ENCODE data around the gene TFIP11.

TFIP11 gene

DNA sequence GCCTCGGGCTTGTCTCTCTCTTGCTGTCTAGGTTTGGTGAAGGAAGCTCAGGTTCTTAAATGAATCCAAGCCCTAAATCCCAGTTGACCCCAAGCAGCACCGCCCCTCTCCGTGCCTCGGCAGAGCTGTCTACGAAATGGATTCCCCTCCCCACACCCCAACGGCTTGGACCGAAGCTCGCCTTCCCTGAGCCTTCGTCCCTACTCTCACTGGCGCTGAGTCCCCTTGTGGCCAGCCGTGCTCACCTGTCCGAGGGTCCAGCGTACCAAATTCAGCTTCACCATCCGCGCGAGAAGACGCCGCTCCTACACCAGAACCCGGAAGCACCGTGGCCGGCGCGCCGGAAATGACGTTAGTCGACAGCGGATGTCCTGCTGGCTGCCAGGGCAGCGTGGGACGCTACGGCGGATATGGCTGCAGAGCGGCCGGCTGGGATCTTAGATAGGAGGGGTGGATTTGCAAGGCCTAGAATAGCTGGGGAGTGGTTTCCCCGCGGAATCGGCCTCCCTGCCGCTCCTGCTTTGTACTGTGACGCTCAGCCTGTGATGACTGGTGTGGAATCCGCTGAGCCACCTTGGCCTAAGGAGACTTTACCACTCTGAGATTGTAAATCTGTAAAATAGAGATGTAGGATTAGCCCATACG lies at the start of gene TFIP11:
TSS of gene TFIP11 (minus strand) at position 325 of the 645 bp plus-strand sequence. CDS start 2,201 bp downstream, outside the sequence.
- H3K27me3 Mint-ChIP-seq = no peaks in the 10 kb centered on the region
- peak within 1 kb of the TSS; percentile 97 to 99 for H3K27ac Mint-ChIP-seq
- H3K9me3 Mint-ChIP-seq = no peaks in the 10 kb centered on the region
- peaks cover 54% of the 10 kb centered on the region for H3K4me1 Mint-ChIP-seq
- ATAC-seq = peak; percentile 99
- DNase-seq = peak; percentile 83 to 88
- H3K4me3 Mint-ChIP-seq = peak within 1 kb of the TSS; percentile 98 to 100

GRCh38 chr22:26561756-26562417 lies 49.6 kb upstream of the TFIP11 start:
- H3K4me1 Mint-ChIP-seq = peaks cover 84% of the 10 kb centered on the region
- no peaks in the 10 kb centered on the region for H3K27me3 Mint-ChIP-seq
- no peak for DNase-seq
- ATAC-seq = no peak
- no peaks in the 10 kb centered on the region for H3K9me3 Mint-ChIP-seq
- no peak overlapping the region for H3K4me3 Mint-ChIP-seq
- H3K27ac Mint-ChIP-seq = peak overlapping the region in 1 of 2 donors; percentile 63

DNA sequence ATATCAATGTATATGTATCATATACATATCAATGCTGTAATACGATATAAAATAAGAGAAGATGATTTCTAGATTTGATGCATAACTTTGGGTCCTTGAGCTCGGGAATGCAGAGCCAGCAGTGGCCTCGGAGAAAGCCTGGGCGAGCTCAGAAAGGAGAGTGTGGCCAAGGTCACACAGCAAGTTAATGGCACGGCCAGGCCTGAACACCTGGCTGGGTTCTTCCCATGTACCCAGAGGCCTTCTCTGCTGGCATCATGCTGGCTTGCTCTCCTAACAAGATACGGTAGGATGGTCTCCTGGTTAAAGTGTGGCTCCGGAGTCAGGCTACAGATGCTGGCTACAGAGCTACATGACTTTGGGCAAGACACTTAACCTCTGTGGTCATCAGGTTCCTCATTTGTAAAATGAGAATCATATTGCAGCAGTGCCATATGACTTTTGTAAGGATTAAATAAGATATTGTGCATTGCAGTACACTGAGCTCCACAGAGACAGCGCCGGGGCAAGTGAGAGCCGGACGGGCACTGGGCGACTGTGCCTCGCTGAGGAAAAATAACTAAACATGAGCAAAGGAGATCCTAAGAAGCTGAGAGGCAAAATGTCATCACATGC lies 47.8 kb upstream of the TFIP11 start:
- ATAC-seq = no peak
- H3K27ac Mint-ChIP-seq = peak overlapping the region; percentile 22 to 42

DNA sequence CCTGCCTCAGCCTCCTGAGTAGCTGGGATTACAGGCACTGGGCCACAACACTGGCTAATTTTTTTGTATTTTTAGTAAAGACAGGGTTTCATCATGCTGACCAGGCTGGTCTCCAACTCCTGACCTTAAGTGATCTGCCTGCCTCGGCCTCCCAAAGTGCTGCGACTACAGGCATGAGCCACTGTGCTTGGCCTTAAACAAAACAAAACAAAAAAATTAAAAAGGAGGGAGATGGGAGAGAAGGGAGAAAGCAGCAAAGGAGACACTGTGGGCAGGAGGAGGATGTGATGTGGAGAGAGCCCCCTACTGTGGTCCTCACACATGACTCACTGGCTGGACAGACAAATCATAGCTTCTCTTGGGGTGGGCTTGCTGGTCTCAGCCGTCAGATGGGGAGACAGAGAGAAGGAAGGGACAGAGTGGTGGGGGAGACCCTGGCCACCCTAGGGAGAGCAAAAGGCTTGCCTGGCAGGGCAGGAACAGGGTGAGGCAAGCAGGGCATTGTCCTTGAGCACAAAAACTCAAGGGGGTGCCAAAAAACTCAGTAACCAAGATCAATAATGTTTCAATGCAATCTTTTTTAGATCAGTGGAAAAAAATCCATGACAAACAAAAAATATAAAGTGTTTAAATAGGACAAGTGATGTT lies 46.1 kb upstream of the TFIP11 start:
- ATAC-seq (no peak), DNase-seq (no peak)
- no peak overlapping the region for H3K4me3 Mint-ChIP-seq
- no peaks in the 10 kb centered on the region for H3K27me3 Mint-ChIP-seq
- H3K9me3 Mint-ChIP-seq = no peaks in the 10 kb centered on the region
- H3K27ac Mint-ChIP-seq = peak overlapping the region in 1 of 2 donors; percentile 29
- H3K4me1 Mint-ChIP-seq = peaks cover 71% of the 10 kb centered on the region

More for the DNA sequence above, 47.8 kb upstream of the TFIP11 start:
- no peak overlapping the region for H3K4me3 Mint-ChIP-seq
- H3K9me3 Mint-ChIP-seq = no peaks in the 10 kb centered on the region
- peaks cover 74% of the 10 kb centered on the region for H3K4me1 Mint-ChIP-seq
- H3K27me3 Mint-ChIP-seq = no peaks in the 10 kb centered on the region
- DNase-seq = no peak

DNA sequence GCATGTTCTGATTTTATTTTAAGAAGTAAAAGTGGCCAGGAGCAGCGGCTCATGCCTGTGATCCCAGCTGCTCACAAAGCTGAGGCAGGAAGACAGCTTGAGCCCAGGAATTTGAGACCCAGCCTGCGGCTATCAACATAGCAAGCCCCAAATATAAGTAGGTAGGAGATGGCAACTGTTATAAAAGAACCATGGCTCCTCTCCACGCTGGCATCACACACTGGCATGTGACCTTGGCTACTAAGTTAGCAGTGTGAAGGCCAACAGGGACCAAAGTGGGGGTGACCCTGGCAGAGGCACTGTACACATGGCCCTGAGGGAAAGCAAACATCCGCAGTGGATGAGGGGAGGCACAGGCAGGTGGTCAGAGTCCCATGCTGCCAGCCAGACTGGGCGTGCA lies 44.6 kb upstream of the TFIP11 start:
- no peaks in the 10 kb centered on the region for H3K9me3 Mint-ChIP-seq
- ATAC-seq (no peak), DNase-seq (no peak)
- no peaks in the 10 kb centered on the region for H3K27me3 Mint-ChIP-seq
- peaks cover 56% of the 10 kb centered on the region for H3K4me1 Mint-ChIP-seq
- no peak overlapping the region for H3K4me3 Mint-ChIP-seq
- peak overlapping the region in 1 of 2 donors; percentile 60 for H3K27ac Mint-ChIP-seq

- peaks cover 59% of the 10 kb centered on the region for H3K4me1 Mint-ChIP-seq
Measured at GRCh38 chr22:26555478-26555877, 43.2 kb upstream of the TFIP11 start.

GRCh38 chr22:26554956-26555355 lies 42.7 kb upstream of the TFIP11 start:
- Mint-ChIP-seq H3K4me1 (peaks cover 59% of the 10 kb centered on the region), H3K4me3 (no peak overlapping the region), H3K27ac (no peak overlapping the region), H3K9me3 (no peaks in the 10 kb centered on the region), H3K27me3 (no peaks in the 10 kb centered on the region)
- ATAC-seq (no peak), DNase-seq (no peak)

More at GRCh38 chr22:26555478-26555877, 43.2 kb upstream of the TFIP11 start:
- Mint-ChIP-seq H3K9me3 (no peaks in the 10 kb centered on the region), H3K4me3 (no peak overlapping the region), H3K27me3 (no peaks in the 10 kb centered on the region), H3K27ac (no peak overlapping the region)
- DNase-seq = no peak
- no peak for ATAC-seq

DNA sequence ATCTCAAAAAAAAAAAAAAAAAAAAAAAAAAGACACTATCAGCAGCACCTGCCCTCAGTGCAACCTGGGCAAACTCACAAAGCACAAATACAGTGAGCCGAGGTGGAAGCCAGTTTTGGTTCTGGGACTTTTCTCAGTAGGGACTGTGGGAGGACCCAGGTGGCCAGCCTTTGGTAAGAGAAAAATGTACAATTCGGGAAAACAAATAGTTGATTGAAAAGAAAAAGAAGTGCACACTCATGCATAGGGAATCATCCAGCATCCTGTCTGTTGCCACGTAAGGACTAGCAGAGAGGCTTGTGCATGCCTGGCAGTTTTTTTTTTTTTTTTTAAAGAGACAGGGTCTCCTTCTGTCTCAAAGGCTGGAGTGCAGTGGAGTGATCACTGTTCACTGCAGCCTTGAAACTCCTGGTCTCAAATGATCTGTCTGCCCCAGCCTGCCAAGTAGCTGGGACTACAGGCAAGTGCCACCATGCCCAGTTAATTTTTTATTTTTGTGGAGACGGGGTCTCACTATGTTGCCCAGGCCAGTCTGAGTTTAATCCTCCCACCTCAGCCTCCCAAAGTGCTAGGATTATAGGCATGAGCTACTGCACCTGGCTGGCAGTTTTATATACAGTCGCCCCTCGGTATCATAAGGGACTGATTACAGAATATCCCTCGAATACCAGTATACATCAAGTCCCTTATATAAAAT lies 40.9 kb upstream of the TFIP11 start:
- Mint-ChIP-seq H3K4me3 (no peak overlapping the region), H3K27me3 (no peaks in the 10 kb centered on the region), H3K9me3 (no peaks in the 10 kb centered on the region), H3K4me1 (peaks cover 51% of the 10 kb centered on the region), H3K27ac (peak overlapping the region in 1 of 2 donors; percentile 33)
- DNase-seq = no peak
- ATAC-seq = no peak

DNA sequence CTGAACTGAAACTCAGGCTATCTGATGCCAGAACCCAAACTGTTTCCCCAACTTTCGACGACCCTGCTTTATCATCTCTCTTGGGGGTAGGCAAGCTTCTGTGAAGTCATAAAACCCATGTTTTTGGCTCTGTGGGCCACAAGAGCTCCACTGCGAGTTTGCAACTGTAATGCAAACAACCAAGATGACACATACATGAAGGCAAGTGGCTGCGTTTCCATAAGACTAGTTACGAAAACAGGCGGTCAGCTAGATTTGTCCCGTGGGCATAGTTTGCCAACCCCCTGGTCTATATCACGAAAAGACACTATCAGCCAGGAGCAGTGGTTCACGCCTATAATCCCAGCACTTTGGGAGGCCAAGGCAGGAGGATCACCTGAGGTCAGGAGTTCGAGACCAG lies 40.2 kb upstream of the TFIP11 start:
- no peaks in the 10 kb centered on the region for H3K27me3 Mint-ChIP-seq
- peaks cover 54% of the 10 kb centered on the region for H3K4me1 Mint-ChIP-seq
- no peak for DNase-seq
- no peak overlapping the region for H3K27ac Mint-ChIP-seq
- H3K9me3 Mint-ChIP-seq = peaks cover 0 to 3% of the 10 kb centered on the region in 2 donors
- ATAC-seq = no peak
- no peak overlapping the region for H3K4me3 Mint-ChIP-seq

- peaks cover 54% of the 10 kb centered on the region for H3K4me1 Mint-ChIP-seq
- no peak overlapping the region for H3K27ac Mint-ChIP-seq
- H3K4me3 Mint-ChIP-seq = no peak overlapping the region
Measured at GRCh38 chr22:26551568-26551967, 39.3 kb upstream of the TFIP11 start.

GRCh38 chr22:26550498-26551033 lies 38.3 kb upstream of the TFIP11 start:
- ATAC-seq = no peak
- DNase-seq = no peak
- Mint-ChIP-seq H3K27ac (peak overlapping the region in 1 of 2 donors; percentile 86), H3K4me3 (no peak overlapping the region), H3K27me3 (no peaks in the 10 kb centered on the region), H3K4me1 (peaks cover 60% of the 10 kb centered on the region), H3K9me3 (peaks cover 0 to 13% of the 10 kb centered on the region in 2 donors)

More at GRCh38 chr22:26551568-26551967, 39.3 kb upstream of the TFIP11 start:
- no peak for ATAC-seq
- DNase-seq = no peak
- peaks cover 0 to 11% of the 10 kb centered on the region in 2 donors for H3K9me3 Mint-ChIP-seq
- no peaks in the 10 kb centered on the region for H3K27me3 Mint-ChIP-seq

DNA sequence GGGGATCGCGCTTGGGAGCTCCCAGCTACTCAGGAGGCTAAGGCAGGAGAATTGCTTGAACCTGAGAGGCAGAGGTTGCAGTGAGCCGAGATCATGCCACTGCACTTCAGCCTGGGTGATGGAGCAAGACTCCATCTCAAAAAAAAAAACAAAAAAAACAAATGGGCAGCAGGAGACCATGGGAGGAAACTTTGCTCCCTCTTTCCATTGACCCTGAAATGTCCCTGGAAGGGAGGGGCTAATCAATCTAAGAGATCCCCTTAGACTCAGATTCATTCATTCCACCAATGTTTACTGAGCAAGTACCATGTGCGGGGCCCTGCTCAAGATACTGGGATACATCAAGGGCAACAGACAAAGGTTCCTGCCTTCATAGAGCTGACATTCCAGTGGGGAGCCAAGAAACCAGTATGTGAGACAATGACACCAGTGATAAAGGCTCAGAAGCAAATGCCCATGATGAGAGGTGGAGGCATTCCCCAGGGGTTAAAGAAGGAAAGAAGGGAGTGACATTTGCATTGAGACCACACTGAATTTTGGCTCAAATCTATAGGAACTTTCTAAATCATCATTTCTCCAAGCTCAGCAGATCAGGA lies 37.7 kb upstream of the TFIP11 start:
- peaks cover 0 to 13% of the 10 kb centered on the region in 2 donors for H3K9me3 Mint-ChIP-seq
- DNase-seq (no peak), ATAC-seq (no peak)
- H3K27me3 Mint-ChIP-seq = no peaks in the 10 kb centered on the region
- H3K4me1 Mint-ChIP-seq = peaks cover 63% of the 10 kb centered on the region
- H3K27ac Mint-ChIP-seq = peak overlapping the region in 1 of 2 donors; percentile 86
- H3K4me3 Mint-ChIP-seq = no peak overlapping the region

- Mint-ChIP-seq H3K9me3 (peaks cover 0 to 13% of the 10 kb centered on the region in 2 donors), H3K4me3 (no peak overlapping the region), H3K27ac (no peak overlapping the region)
Measured at GRCh38 chr22:26548984-26549383, 36.7 kb upstream of the TFIP11 start.

GRCh38 chr22:26548303-26548702 lies 36.0 kb upstream of the TFIP11 start:
- no peak overlapping the region for H3K4me3 Mint-ChIP-seq
- DNase-seq (no peak), ATAC-seq (no peak)
- peaks cover 0 to 13% of the 10 kb centered on the region in 2 donors for H3K9me3 Mint-ChIP-seq
- H3K4me1 Mint-ChIP-seq = peaks cover 65% of the 10 kb centered on the region
- H3K27me3 Mint-ChIP-seq = no peaks in the 10 kb centered on the region
- no peak overlapping the region for H3K27ac Mint-ChIP-seq

More at GRCh38 chr22:26548984-26549383, 36.7 kb upstream of the TFIP11 start:
- Mint-ChIP-seq H3K4me1 (peaks cover 65% of the 10 kb centered on the region), H3K27me3 (no peaks in the 10 kb centered on the region)
- DNase-seq = no peak
- no peak for ATAC-seq

Measured in stimulated activated naive CD8-positive, alpha-beta T cell treated with anti-CD3 and anti-CD28 coated beads, Interleukin-15, amount 100 ng/mL, for 72 hours (primary cell).